Endodermal cell (in vitro differentiated cells): ENCODE measurements around the gene ADRM1. TPM values are rescaled to one million over a fixed set of nuclear protein-coding genes. Genes with fewer than 3 reads are reported as not detected.

Experiments
- DNase-seq: peaks from one replicate; pipeline ENCODE4 v3.0.0-alpha.2; 2017
- H3K27ac ChIP-seq: 2 replicates; pipeline ENCODE4 v1.5.1; 2013; ENCODE audit warnings: mild to moderate bottlenecking, low read depth, low read length, moderate library complexity
- H3K27me3 ChIP-seq: 2 replicates; pipeline ENCODE4 v1.6.1; 2013; ENCODE audit warnings: mild to moderate bottlenecking, low read length, moderate library complexity; ENCODE audit not compliant: insufficient read depth, control insufficient read depth, poor library complexity, severe bottlenecking
- H3K36me3 ChIP-seq: 2 replicates; pipeline ENCODE4 v1.7.0; 2013; ENCODE audit warnings: mild to moderate bottlenecking, low read length, moderate library complexity; ENCODE audit not compliant: control insufficient read depth, insufficient read depth
- H3K4me1 ChIP-seq: one replicate; pipeline ENCODE4 v1.7.0; 2013; ENCODE audit warnings: low read length; ENCODE audit not compliant: control insufficient read depth, insufficient read depth
- H3K4me3 ChIP-seq: 2 replicates; pipeline ENCODE4 v1.5.1; 2013; ENCODE audit warnings: mild to moderate bottlenecking, low read length, moderate library complexity
- H3K9ac ChIP-seq: 2 replicates; pipeline ENCODE4 v1.6.1; 2013; ENCODE audit warnings: mild to moderate bottlenecking, low read length, moderate library complexity; ENCODE audit not compliant: poor library complexity, severe bottlenecking; ENCODE audit errors: extremely low read depth
- H3K9me3 ChIP-seq: 2 replicates; pipeline ENCODE4 v1.6.1; 2013; ENCODE audit warnings: mild to moderate bottlenecking, low read length, moderate library complexity; ENCODE audit not compliant: control insufficient read depth
- H3K27ac Mint-ChIP-seq: 2 replicates; pipeline ENCODE4 v1.8.0; 2020; ENCODE audit warnings: mixed read lengths
- H3K27me3 Mint-ChIP-seq: 2 replicates; pipeline ENCODE4 v1.8.0; 2021; ENCODE audit warnings: mild to moderate bottlenecking, mixed read lengths; ENCODE audit not compliant: insufficient read depth
- H3K36me3 Mint-ChIP-seq: 2 replicates; pipeline ENCODE4 v1.8.0; 2020; ENCODE audit warnings: low read depth, mixed read lengths
- H3K4me1 Mint-ChIP-seq: 2 replicates; pipeline ENCODE4 v1.8.0; 2020; ENCODE audit warnings: mixed read lengths
- H3K4me3 Mint-ChIP-seq: 2 replicates; pipeline ENCODE4 v1.8.0; 2020; ENCODE audit warnings: mild to moderate bottlenecking, moderate library complexity, mixed read lengths
- H3K9me3 Mint-ChIP-seq: 2 replicates; pipeline ENCODE4 v1.8.0; 2020; ENCODE audit warnings: mild to moderate bottlenecking, mixed read lengths
- CTCF ChIP-seq: fragments of 200-600 bp; sonication (generic); conservative IDR thresholded peaks from 2 replicates; pipeline ENCODE4 v1.5.0; 2021; ENCODE audit warnings: antibody characterized with exemption, mild to moderate bottlenecking
- WGBS, 2 experiments: methylation state at CpG; one replicate each; pipeline versions ENCODE4 v1.1.5 to v1.1.7; 2013; ENCODE audit warnings: missing lambda C conversion rate in 2 of 2, mixed read lengths in 1 of 2; ENCODE audit not compliant: insufficient coverage in 1 of 2, insufficient read length in 1 of 2; 5-methylcytosine and 5-hydroxymethylcytosine counted together
- total RNA-seq, 2 donors: library from RNA; stranded (reverse); fragmentation: NEBNext Ultra II Directional in 1 of 2; extraction: Animal tissue kit (Norgen Biotek cat#: 25700) in 1 of 2; gene quantifications; 2 replicates in 1 of 2; 3 replicates in 1 of 2; pipeline ENCODE4 v1.2.1, GENCODE V29; 2021

ADRM1 gene
- total RNA-seq, 2 donors from 2014 or later: 105 to 106 TPM

GRCh38 chr20:62326959-62327725, 24.3 kb downstream of the ADRM1 start:
- H3K36me3 ChIP-seq: peaks cover 58% of the 10 kb centered on the region
- no peaks in the 10 kb centered on the region for H3K27me3 ChIP-seq
- H3K9me3 ChIP-seq: no peaks in the 10 kb centered on the region
- no peaks in the 10 kb centered on the region for H3K4me1 Mint-ChIP-seq
- H3K27ac ChIP-seq: no peak overlapping the region
- 82 to 86% methylated on average over 22 to 30 of the region's 30 CpGs for WGBS, 2 experiments
- H3K4me3 ChIP-seq: no peak overlapping the region
- H3K27ac Mint-ChIP-seq: no peak overlapping the region
- H3K9ac ChIP-seq: no peak overlapping the region
- no peaks in the 10 kb centered on the region for H3K27me3 Mint-ChIP-seq
- DNase-seq: no peak
- H3K9me3 Mint-ChIP-seq: peaks cover 3% of the 10 kb centered on the region
- H3K4me1 ChIP-seq: no peaks in the 10 kb centered on the region
- peaks cover 58% of the 10 kb centered on the region for H3K36me3 Mint-ChIP-seq
- H3K4me3 Mint-ChIP-seq: no peak overlapping the region
- no peak for TF ChIP-seq CTCF

- Histone ChIP-seq H3K27ac (no peak overlapping the region), H3K9ac (no peak overlapping the region), H3K4me1 (no peaks in the 10 kb centered on the region), H3K36me3 (peaks cover 57% of the 10 kb centered on the region), H3K9me3 (no peaks in the 10 kb centered on the region), H3K4me3 (no peak overlapping the region), H3K27me3 (no peaks in the 10 kb centered on the region)
- DNase-seq: no peak
- Mint-ChIP-seq H3K9me3 (peaks cover 3% of the 10 kb centered on the region), H3K4me3 (no peak overlapping the region), H3K4me1 (no peaks in the 10 kb centered on the region), H3K27ac (no peak overlapping the region), H3K27me3 (no peaks in the 10 kb centered on the region), H3K36me3 (peaks cover 57% of the 10 kb centered on the region)
- peak; percentile 11 for TF ChIP-seq CTCF
- 88 to 92% methylated on average over 16 to 33 of the region's 33 CpGs for WGBS, 2 experiments
These were observed 25.1 kb downstream of the ADRM1 start for GRCh38 chr20:62327726-62328495.

GRCh38 chr20:62328684-62329388, 26.0 kb downstream of the ADRM1 start:
- no peak overlapping the region for H3K27ac Mint-ChIP-seq
- H3K4me3 Mint-ChIP-seq: no peak overlapping the region
- DNase-seq: no peak
- H3K9ac ChIP-seq: no peak overlapping the region
- no peaks in the 10 kb centered on the region for H3K4me1 Mint-ChIP-seq
- no peaks in the 10 kb centered on the region for H3K27me3 ChIP-seq
- peaks cover 3% of the 10 kb centered on the region for H3K9me3 Mint-ChIP-seq
- 94 to 96% methylated on average over 20 to 26 of the region's 26 CpGs for WGBS, 2 experiments
- peaks cover 57% of the 10 kb centered on the region for H3K36me3 Mint-ChIP-seq
- TF ChIP-seq CTCF: no peak
- H3K4me3 ChIP-seq: no peak overlapping the region
- peaks cover 57% of the 10 kb centered on the region for H3K36me3 ChIP-seq
- no peaks in the 10 kb centered on the region for H3K9me3 ChIP-seq
- H3K4me1 ChIP-seq: no peaks in the 10 kb centered on the region
- H3K27me3 Mint-ChIP-seq: no peaks in the 10 kb centered on the region
- H3K27ac ChIP-seq: no peak overlapping the region
